Measurements from ENCODE around the gene PDE3B.

DNA sequence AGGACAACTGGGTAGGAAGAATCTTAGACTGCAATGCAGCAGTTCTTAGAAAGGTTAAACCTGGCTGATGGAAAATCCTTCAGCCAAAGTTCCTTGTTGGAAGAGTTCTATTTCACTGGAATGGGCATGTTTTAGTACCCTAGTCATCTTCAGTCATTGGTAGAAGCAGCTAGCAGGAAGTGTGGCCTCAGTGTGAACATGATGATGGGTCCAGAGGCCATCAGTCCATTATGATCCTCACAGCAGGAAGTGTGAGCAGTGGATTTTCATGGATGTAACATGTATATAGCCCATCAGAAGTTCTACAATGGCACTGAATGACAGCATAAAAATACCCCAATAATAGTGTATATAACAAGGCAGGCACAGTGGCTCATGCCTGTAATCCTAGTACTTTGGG is 35.9 kb upstream of the PDE3B start:
- no peak for TF ChIP-seq POLR2A (IDR thresholded peaks at IDR 0.05)
- TF ChIP-seq, protein P1, sequence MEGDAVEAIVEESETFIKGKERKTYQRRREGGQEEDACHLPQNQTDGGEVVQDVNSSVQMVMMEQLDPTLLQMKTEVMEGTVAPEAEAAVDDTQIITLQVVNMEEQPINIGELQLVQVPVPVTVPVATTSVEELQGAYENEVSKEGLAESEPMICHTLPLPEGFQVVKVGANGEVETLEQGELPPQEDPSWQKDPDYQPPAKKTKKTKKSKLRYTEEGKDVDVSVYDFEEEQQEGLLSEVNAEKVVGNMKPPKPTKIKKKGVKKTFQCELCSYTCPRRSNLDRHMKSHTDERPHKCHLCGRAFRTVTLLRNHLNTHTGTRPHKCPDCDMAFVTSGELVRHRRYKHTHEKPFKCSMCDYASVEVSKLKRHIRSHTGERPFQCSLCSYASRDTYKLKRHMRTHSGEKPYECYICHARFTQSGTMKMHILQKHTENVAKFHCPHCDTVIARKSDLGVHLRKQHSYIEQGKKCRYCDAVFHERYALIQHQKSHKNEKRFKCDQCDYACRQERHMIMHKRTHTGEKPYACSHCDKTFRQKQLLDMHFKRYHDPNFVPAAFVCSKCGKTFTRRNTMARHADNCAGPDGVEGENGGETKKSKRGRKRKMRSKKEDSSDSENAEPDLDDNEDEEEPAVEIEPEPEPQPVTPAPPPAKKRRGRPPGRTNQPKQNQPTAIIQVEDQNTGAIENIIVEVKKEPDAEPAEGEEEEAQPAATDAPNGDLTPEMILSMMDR (IDR thresholded peaks at IDR 0.05) = no peak

All from breast epithelium (tissue), 3 donors.